SW 1271 (cell line): ENCODE results near the gene ELK3.

ENCODE experiments used
- DNase-seq, 2 experiments: peaks; one replicate each; lab custom pipeline; 2025; lab: John Stamatoyannopoulos, UW

Gene ELK3

DNA sequence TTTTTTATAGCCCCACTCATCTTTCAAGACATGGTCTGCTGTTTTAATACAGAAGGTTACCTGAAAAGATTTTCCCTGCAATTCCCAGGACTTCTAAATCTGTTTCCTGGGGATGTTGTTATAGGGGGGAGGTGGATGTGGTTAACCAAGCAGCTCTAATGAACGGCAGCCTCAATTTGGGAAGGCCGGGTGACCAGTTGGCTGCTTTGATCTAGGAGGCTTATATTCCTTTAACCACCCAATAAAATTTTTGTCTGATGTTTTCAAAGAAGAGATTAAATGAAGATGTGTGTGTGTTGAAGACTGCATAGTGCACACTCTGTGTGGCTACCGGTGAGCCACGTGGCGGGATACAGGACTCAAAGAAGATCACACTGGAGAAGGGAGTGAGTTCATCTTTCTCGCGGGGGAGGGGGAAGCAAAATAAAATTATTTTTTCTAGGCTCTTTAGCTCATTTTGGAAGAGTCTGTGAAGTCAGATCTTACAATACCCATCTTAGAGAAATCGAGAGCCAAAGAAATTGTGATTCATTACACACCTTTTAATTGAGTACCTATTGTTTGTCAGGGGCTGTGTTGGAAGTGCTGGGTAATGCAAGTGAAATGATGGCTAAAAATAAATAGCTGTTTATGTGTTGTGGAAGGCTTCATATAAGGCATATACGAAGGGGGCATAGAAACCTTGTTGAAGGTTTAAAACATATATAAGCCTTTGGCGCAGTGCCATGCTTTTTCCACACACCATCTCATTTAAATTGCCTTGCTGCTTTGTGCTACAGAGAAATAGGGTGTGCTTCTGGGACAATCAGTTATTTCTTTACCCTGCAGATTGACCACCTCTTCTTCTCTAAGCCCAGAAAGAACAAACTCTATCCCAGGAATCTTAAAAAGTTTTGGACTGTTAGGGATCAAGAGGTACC lies 18.5 kb downstream of the ELK3 start:
- no peak for DNase-seq

DNA sequence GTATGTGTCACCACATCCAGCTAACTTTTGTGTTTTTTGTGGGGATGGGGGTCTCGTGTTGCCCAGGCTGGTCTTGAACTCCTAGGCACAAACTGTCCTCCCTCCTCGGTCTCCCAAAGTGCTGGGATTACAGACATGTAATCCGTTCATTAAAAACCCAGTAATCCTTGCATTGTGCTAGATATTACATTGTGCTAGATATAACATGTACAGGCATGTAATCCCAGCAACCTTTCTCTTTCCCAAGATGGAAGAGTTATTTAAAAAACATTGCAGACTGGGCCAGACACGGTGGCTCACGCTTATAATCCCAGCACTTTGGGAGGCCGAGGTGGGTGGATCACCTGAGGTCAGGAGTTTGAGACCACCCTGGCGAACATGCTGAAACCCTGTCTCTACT lies 19.7 kb downstream of the ELK3 start:
- DNase-seq = no peak

DNA sequence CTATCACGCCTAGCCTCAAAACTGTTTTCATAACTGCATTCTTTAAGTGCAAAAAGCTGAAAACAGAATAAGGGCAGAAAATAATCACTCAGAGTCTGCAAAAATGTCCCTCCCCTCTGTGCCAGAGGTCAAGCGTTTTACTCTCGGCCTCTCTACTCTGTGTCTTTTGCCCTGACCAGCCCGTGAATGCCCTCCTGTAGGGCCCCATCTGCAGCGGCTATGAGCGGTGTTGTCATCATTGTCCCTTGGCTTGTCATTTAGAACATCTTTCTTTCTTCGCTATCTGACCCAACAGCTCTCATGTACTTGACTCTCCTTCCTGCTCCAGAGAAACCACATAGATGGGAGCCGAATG lies 21.7 kb downstream of the ELK3 start:
- no peak for DNase-seq

DNA sequence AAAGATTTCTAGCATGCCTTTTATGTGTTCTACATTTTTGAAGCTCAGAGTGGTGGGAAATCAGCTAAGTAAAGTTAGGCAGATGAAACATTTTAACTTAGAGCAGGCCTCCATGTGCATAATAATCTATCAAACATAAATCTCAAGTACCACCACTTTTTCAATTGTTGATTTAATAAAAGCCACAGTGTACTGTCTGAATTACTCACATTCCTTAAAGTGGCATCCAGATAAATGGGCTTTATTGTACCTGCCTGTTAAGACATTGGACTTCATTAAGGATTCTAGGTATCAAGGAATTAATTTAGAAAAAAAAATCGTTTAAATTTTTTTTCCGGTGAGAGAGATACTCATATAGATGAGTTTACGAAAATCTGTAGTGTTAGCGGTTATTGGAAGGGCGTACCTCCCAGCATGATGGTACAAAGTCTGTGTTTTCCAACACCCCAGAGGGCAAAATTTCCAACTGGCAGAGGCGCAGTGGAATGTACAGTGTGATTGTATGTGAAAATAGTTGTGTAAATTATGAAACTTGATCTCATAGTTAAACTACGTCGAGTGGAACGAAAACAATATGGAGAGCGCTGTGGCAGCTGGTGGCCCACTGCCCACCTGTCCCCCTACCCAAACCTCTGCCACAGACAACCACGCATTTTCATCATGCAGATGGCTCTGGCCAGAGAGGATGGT lies 25.0 kb downstream of the ELK3 start:
- DNase-seq = no peak

DNA sequence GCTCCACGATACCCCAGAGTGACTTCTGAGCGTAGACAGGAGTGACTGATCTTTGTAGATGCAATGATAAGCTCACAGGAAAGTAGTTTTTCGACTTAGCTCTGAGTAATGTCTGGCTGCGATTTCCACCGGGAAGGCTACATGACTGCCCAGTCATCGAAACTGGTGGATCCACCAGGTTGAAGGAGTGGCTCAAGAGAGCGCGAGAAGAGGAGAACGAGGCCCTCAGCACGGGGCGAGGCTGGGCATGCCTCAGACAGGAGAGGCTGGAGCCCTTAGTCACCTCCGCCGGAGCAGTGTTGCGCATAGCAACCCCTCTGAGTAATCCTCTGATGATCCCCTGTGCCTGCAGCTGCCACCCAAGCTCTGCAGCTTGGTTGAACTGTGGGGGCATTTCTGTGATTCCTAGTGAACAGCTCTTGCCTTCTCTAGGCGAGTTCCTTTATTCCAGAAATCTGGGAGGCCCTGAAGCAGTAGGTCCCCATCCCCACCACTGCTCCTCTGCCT lies 25.6 kb downstream of the ELK3 start:
- DNase-seq = peak; percentile 95 to 96

DNA sequence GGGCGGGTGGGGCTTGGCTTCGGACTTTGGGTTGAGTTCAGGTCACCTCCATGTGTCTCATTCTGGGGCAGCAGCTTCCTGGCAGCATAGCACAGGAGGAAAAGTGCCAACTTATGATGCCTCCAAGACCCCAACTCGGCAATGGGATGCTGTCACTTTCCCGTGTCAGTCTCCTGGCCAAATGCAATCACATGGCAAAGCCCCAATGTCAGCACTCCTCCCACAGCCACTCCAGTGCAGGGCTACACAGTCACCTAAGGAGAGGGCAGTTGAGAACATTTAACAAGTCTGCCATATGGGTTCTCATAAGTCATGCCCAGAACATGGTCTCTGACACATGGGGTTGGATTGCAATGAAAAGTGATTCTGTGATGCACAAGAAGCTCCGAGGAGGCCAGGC lies 26.7 kb downstream of the ELK3 start:
- DNase-seq = no peak

DNA sequence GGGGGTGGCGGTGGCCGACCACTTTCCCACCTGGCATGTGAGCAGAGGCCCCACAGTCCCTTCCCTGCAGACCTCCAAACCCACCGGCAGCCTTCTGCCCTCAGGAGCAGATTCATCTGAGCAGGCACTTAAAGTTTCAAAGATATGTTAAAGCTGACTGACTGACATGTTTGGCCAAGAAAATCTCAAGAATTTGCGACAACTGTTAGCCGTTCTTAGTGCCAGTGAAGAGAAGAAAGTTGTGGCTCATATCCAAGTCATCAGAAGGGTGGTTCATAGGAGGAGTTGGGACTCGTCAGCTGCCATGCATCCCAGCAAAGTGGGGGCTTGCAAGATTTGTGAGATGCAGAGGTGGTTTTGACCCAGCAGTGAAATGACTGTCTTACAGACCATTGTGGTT lies 27.2 kb downstream of the ELK3 start:
- DNase-seq = no peak

DNA sequence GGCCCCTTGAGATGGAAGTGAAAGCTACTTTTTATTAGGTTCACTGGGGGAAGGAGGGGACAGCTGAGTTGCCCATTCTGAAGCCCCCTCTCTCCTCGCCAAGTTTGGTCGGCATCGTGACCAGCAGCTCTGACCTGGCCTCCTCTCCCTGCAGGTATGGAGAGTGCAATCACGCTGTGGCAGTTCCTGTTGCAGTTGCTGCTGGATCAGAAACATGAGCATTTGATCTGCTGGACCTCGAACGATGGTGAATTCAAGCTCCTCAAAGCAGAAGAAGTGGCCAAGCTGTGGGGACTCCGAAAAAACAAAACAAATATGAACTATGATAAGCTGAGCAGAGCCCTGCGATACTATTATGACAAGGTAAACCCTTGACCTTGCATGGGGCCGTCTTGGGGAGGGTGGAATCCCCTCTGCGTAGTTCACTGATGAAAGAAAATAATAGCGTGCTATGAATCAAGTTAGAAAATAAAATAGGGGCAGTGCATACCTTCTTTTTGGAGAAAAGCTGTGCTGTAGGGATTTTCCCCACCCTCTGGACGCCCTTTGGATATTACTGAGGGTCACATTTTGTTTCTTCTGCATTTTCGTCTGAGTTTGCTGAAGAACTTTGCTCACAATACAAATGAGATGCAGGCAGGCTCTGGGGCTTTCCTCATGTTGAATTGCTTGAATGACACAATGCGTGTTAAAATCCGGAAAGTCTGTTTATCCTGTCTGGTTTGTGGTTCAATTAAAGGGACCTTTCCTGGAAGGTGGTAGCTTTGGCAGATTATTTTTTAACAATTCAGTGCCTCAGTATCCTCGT lies 29.4 kb downstream of the ELK3 start:
- no peak for DNase-seq

DNA sequence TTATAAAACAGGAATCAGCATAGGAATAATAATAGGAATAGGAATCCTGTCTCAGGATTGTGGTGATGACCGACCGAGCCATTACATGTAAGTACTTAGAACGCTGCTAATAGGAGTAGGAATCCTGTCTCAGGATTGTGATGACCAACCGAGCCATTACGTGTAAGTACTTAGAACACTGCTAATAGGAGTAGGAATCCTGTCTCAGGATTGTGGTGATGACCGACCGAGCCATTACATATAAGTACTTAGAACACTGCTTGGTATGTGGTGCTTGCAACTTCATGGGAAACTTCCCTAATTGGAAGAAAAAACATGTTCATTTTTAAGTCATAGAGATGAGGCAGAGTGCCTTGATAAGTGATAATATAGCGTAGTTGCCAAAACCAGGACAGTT lies 30.0 kb downstream of the ELK3 start:
- no peak for DNase-seq

DNA sequence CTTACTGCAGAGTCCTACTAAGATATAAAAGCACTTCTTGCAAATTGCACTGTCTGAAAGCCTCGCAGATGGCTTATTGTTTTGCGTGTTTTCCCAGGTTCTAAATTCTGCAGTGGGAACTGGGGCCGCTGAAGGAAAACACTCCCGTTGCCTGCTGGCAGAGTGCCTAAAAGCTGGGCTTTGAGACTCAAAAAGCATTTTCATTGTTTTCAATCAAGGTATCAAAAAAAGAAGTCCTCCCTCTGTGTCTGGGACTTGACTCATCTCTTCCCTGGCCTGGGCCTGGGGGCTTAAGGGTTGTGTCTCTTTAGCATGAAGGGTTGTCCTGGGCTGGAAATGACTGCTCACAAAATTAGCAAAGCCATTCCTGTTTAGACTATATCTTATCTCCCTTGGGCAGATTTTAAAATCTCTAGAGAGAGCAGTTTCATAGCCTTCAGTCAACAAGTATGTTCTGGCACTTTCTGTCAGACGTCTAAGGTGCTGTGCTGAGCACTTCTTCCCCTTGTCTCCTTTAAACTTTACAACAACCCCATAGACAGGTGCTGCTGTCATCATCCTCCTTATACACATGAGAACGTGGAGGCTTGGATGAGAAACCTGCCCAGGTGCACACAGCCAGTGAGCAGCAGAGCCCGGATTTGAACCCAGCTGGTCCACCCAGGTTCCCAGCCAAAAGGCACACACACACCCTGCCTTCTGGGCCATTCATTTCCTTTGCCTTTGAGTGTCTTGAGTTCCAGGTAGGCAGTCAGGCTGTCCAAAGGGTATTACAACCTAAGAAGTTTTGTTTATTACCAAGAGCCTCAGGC lies 31.1 kb downstream of the ELK3 start:
- no peak for DNase-seq

DNA sequence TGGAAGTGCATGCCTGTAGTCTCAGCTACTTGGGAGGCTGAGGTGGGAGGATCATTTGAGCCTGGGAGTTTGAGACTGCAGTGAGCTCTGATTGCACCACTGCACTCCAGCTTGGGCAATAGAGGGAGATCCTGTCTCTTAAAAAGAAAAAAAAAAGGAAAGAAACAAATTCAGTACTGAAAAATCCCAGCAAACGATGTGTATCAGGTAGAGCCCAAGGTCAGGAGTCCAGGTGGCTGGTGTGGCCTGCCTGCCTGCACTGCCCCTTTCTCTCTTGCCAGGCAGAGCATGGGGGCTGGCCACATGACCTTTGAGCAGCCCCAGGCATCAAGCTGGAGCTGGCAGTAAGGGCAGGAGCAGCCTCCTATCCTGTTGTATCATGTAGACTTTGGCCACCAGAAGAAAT lies 31.8 kb downstream of the ELK3 start:
- DNase-seq = no peak

DNA sequence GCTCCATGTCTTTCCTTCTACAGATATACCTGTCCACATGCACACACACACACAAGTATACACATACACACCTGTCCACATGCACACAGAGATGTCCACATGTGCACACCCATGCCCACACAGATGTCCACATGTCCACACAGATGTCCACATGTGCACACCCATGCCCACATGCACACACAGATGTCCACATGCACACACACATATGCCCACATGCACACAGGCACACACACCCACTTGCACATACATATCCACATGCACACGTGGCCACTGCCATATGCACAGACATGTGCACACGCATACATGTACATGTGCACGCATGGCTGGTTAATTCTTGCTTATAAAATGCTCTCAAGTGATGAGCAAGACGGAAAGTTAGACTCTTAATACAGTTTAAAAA lies 32.2 kb downstream of the ELK3 start:
- DNase-seq = no peak

DNA sequence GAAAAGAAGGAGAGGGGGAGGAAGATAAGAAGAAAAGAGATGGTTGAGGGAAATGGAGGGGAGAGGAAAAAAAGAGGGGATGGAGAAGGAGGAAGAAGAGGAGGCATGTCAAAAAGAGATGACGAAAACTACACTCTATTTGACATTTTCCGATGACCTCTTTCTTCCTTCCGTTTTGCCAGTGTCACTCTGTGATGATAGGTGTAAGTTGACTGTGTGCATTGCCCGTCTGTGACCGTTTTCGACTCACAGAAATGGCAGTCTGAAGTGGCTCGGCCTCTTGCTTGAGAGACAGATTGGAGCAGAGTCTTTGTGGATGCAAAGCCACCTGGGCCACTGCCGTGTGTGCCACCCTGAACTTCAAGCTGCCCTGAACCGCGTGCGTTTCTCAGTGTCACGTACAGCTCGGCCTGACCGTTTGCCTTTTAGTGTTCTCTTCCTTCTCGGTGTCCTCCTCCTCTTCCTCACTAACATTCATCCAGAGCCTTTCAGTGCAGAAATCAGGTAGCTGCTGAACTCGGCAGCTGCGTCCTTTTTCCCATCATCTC lies 32.7 kb downstream of the ELK3 start:
- DNase-seq = no peak

DNA sequence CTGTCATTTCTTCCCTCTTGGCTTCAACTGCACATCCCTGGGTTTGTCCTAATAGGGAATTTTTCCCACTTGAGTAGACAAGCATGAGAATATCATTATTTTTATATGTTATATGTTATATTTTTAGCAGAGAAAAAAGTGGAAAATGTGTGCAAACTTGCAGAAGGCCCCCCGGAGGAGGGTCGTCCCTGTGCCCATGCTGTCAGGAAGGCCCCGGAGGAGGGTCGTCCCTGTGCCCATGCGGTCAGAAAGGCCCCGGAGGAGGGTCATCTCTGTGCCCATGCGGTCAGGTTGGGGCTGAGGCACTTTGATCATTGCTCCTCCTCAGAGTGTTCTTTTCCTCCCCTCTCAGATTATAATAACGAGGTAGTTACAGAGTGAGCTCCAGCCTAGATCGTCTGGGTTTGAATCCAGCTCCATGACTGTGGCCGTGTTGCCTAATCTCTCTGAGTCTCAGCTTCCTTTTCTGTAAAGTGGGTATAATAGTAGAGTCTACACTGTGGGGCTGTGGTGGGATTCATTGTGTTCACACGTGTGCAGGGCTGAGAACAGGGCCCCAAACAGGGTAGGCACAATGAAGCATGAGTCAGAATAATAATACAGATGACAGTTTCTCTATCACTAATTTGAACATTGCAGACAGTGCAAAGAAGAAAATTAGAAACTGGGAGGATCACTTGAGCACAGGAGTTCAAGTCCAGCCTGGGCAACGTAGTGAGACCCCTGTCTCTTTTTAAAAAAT lies 33.4 kb downstream of the ELK3 start:
- no peak for DNase-seq

DNA sequence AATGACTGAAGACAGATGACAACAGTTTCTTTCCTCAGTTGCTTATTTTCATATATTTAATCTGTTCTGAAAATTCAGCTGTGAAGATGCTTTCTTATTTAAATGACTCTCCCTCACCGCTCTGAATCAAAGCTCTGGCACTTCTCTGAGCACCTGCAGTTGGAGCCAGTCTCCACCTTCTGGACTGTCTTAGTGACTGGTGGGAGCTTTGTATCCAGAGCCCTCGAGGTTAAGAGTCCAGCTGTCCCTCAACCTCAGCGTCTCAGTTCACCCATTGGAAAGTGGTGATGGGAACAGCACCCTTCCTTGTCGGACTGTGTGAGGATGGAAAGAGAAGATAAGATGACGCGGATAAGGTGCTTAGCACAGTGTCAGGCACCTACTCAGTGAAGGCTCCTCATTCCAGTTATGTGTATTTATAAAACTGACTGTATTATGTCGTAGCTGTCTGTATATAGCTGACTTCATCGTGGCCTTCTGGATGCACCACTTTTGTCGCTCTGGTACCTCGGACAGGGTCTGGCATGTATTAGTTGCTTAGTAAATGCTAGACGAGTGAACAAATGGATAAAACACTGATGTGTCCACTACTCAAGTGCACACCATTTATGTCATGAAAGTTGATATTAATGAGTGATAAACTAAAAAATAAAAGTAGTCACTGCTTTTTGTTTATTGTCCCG lies 34.5 kb downstream of the ELK3 start:
- DNase-seq = no peak

DNA sequence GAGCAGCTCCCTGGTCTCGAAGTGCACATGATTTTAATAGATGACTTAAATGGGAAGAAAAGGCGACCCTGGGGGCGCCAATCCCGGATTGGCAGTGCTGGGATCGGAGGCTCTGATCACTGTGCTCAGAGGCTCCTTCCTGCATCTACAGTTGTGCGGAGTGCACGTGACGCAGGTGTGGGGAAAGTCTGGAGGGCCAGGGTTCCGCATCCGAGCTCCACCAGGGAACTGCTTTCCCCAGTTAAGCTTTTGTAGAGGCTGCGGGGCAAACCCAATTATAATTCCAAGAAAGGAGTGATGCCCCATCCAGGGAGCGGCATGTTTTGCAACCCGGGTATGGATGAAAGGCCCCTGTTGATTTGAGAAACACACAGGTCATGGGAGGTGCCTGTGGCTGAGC lies 36.5 kb downstream of the ELK3 start:
- DNase-seq = no peak

DNA sequence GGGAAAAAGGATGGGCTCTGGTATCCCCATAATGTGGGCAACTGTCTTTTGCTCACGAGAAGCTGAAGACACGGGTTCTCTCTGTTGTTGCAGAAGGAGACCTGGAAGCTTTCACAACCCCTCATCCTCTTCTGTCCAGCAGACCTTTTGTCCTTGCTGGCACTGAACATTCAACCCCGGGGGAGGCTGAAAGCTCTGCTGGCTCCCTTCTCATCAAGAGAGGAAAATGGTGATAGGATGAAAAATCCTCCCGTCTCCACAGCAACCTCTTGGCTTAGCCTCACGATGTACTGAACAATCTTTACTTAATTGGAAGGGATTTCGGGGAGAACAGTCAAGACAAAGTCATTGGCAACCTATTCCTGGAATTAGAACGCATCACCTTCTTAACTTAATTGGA lies 39.0 kb downstream of the ELK3 start:
- DNase-seq = no peak

DNA sequence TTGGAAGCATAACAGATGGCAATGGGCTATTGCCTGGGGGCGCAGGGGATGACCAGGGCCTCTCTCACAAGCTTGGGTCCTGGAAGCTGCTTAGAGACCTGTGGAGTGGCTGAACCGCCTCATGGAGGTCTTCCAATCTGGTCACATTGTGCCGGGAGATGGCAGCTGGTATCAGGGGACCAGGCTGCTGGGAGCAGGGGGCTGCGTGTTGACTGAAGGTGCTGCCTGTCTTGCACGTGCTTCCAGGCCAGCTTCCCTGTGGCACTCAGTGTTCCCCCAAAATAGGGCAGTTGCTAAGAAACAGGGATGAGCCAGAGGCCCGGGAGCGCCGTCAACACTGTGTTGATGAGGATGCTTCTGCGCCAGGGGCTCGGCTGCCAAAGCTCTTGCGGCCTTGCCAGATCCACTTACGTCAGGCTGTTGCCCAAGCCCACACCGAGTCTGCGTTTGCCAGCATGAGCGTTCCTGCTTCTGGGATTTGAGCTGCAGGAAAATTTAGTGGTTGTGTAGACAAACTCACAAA lies 39.8 kb downstream of the ELK3 start:
- DNase-seq = no peak

DNA sequence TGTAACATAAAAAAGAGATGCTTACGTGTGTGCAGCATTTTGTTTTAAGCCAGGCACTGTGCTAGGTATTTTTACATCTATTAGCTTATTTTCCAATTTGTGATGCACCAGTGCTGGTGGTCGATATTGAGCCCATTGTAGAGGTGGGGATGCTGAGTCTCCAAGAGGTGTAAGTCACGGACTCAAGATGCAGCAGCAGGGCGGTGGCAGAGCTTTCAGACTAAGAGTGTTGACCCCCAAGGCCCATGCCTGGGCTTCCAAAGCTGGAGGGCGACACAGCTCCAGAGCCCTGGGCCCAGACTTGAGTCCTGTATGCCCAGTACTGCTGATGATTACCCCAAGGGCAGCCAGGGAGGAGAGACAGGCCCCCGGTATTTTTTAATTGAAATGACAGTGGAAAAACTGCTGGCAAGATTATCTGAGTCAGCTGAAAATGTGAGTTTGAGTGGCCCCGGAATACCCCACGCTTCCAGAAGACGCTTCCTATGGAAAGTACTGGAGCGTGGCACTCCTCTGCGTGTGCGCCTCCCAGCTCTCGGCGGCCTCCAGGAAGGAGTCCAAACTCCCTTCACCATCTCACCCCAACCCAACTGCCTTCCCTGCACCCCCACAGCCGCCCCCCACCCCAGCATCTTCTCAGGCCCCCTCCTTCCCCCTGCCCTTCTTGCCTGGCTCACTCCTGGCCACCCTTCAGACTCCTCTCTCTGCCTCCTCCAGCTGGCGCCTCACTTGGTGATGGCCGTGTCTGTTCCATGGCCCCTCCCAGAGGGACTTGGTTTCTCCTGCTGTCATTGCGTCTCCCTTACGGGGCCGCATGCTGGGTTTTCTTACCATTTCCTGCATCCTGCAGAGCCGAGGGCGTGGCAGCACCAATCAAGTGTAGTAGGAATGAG lies 40.7 kb downstream of the ELK3 start:
- DNase-seq = no peak
